HEK293 (cell line): ENCODE data around the gene PPP1R14B.

Experiments used
- CTCF ChIP-seq: fragments of 450-650 bp; formaldehyde crosslinking; IDR thresholded peaks from 2 replicates; pipeline ENCODE4 v1.5.1; 2016; ENCODE audit warnings: missing biosample characterization, missing genetic modification characterization
- GLIS1 ChIP-seq: fragments of 450-650 bp; formaldehyde crosslinking; IDR thresholded peaks from 2 replicates; pipeline ENCODE4 v1.5.1; 2016; ENCODE audit warnings: missing biosample characterization, missing genetic modification characterization
- KLF9 ChIP-seq: fragments of 450-650 bp; formaldehyde crosslinking; IDR thresholded peaks from 2 replicates; pipeline ENCODE4 v1.5.1; 2016; ENCODE audit warnings: missing biosample characterization, missing genetic modification characterization, low read depth
- MEIS1 ChIP-seq: sonication (generic); formaldehyde crosslinking; IDR thresholded peaks from 2 replicates; pipeline ENCODE4 v1.8.1; 2022; ENCODE audit warnings: missing genetic modification reagents, mild to moderate bottlenecking, borderline replicate concordance
- OSR2 ChIP-seq: fragments of 450-650 bp; formaldehyde crosslinking; IDR thresholded peaks from 2 replicates; pipeline ENCODE4 v1.5.1; 2016; ENCODE audit warnings: missing biosample characterization, missing genetic modification characterization
- PRDM1 ChIP-seq: fragments of 450-650 bp; formaldehyde crosslinking; IDR thresholded peaks from 2 replicates; pipeline ENCODE4; 2016; ENCODE audit warnings: missing biosample characterization, missing genetic modification characterization
- PRDM4 ChIP-seq: fragments of 450-650 bp; formaldehyde crosslinking; IDR thresholded peaks from 2 replicates; pipeline ENCODE4 v1.5.1; 2017; ENCODE audit warnings: missing biosample characterization, missing genetic modification characterization
- ZBTB20 ChIP-seq: fragments of 450-650 bp; formaldehyde crosslinking; IDR thresholded peaks from 2 replicates; pipeline ENCODE4 v1.5.1; 2016; ENCODE audit warnings: missing biosample characterization, missing genetic modification characterization
- ZFP3 ChIP-seq: fragments of 450-650 bp; formaldehyde crosslinking; IDR thresholded peaks from 2 replicates; pipeline ENCODE4 v1.5.1; 2016; ENCODE audit warnings: low read depth, missing biosample characterization, missing genetic modification characterization
- ZFP69B ChIP-seq: fragments of 450-650 bp; formaldehyde crosslinking; IDR thresholded peaks from 2 replicates; pipeline ENCODE4 v1.5.1; 2016; ENCODE audit warnings: missing biosample characterization, missing genetic modification characterization
- ZNF112 ChIP-seq: fragments of 450-650 bp; formaldehyde crosslinking; IDR thresholded peaks from 2 replicates; pipeline ENCODE4 v1.5.0; 2017; ENCODE audit warnings: missing biosample characterization, missing genetic modification characterization
- ZNF138 ChIP-seq: fragments of 450-650 bp; formaldehyde crosslinking; IDR thresholded peaks from 2 replicates; pipeline ENCODE4 v1.5.1; 2016; ENCODE audit warnings: missing biosample characterization, missing genetic modification characterization, borderline replicate concordance
- ZNF140 ChIP-seq: fragments of 450-650 bp; formaldehyde crosslinking; IDR thresholded peaks from 2 replicates; pipeline ENCODE4 v1.5.1; 2016; ENCODE audit warnings: missing biosample characterization, missing genetic modification characterization
- ZNF157 ChIP-seq: fragments of 450-650 bp; formaldehyde crosslinking; IDR thresholded peaks from 2 replicates; pipeline ENCODE4 v1.5.1; 2016; ENCODE audit warnings: missing biosample characterization, missing genetic modification characterization
- ZNF16 ChIP-seq: fragments of 450-650 bp; formaldehyde crosslinking; IDR thresholded peaks from 2 replicates; pipeline ENCODE4 v1.5.1; 2016; ENCODE audit warnings: low read depth, missing biosample characterization, missing genetic modification characterization
- ZNF18 ChIP-seq: fragments of 450-650 bp; formaldehyde crosslinking; IDR thresholded peaks from 2 replicates; pipeline ENCODE4 v1.5.1; 2016; ENCODE audit warnings: missing biosample characterization, missing genetic modification characterization
- ZNF223 ChIP-seq: fragments of 450-650 bp; formaldehyde crosslinking; IDR thresholded peaks from 2 replicates; pipeline ENCODE4 v1.5.1; 2016; ENCODE audit warnings: missing biosample characterization, missing genetic modification characterization
- ZNF341 ChIP-seq: fragments of 450-650 bp; formaldehyde crosslinking; IDR thresholded peaks from 2 replicates; pipeline ENCODE4; 2016; ENCODE audit warnings: low read depth, missing biosample characterization, missing genetic modification characterization
- ZNF362 ChIP-seq: fragments of 450-650 bp; formaldehyde crosslinking; IDR thresholded peaks from 2 replicates; pipeline ENCODE4 v1.5.1; 2016; ENCODE audit warnings: missing biosample characterization, missing genetic modification characterization
- ZNF473 ChIP-seq: fragments of 450-650 bp; formaldehyde crosslinking; IDR thresholded peaks from 2 replicates; pipeline ENCODE4 v1.5.1; 2017; ENCODE audit warnings: missing biosample characterization, missing genetic modification characterization
- ZNF549 ChIP-seq: fragments of 450-650 bp; IDR thresholded peaks from 2 replicates; pipeline ENCODE4 v1.5.1; 2018; ENCODE audit warnings: missing biosample characterization, missing genetic modification characterization, mild to moderate bottlenecking, inconsistent platforms, moderate library complexity
- ZNF555 ChIP-seq: fragments of 450-650 bp; formaldehyde crosslinking; conservative IDR thresholded peaks from 2 replicates; pipeline ENCODE4 v1.5.1; 2017; ENCODE audit warnings: missing biosample characterization, mild to moderate bottlenecking, missing genetic modification characterization, inconsistent platforms
- ZNF561 ChIP-seq: fragments of 450-650 bp; IDR thresholded peaks from 2 replicates; pipeline ENCODE4 v1.5.1; 2018; ENCODE audit warnings: missing biosample characterization, missing genetic modification characterization, borderline replicate concordance
- ZNF600 ChIP-seq: fragments of 450-650 bp; formaldehyde crosslinking; IDR thresholded peaks from 2 replicates; pipeline ENCODE4 v1.5.1; 2016; ENCODE audit warnings: missing biosample characterization, missing genetic modification characterization
- ZNF621 ChIP-seq: fragments of 450-650 bp; formaldehyde crosslinking; IDR thresholded peaks from 2 replicates; pipeline ENCODE4 v1.5.1; 2017; ENCODE audit warnings: missing biosample characterization, missing genetic modification characterization
- ZNF658 ChIP-seq: fragments of 450-650 bp; formaldehyde crosslinking; IDR thresholded peaks from 2 replicates; pipeline ENCODE4; 2016; ENCODE audit warnings: missing biosample characterization, missing genetic modification characterization
- ZNF792 ChIP-seq: fragments of 450-650 bp; formaldehyde crosslinking; IDR thresholded peaks from 2 replicates; pipeline ENCODE4 v1.5.1; 2016; ENCODE audit warnings: missing biosample characterization, missing genetic modification characterization
- ZNF837 ChIP-seq: fragments of 450-650 bp; formaldehyde crosslinking; IDR thresholded peaks from 2 replicates; pipeline ENCODE4 v1.5.1; 2016; ENCODE audit warnings: missing biosample characterization, missing genetic modification characterization
- TF ChIP-seq, protein P1 (sequence below): fragments of 450-650 bp; formaldehyde crosslinking; IDR thresholded peaks from 2 replicates; pipeline ENCODE4 v1.5.1; 2017; ENCODE audit warnings: missing biosample characterization, missing genetic modification characterization
- TF ChIP-seq, protein P2 (sequence below): fragments of 450-650 bp; formaldehyde crosslinking; IDR thresholded peaks from 2 replicates; pipeline ENCODE4 v1.5.1; 2017; ENCODE audit warnings: missing biosample characterization, missing genetic modification characterization

PPP1R14B gene

GRCh38 chr11:64268893-64269539, 22.3 kb upstream of the PPP1R14B start (continued):
- no peak for TF ChIP-seq ZNF223 (tag by site-specific recombination)
- no peak for TF ChIP-seq ZNF658 (tag by site-specific recombination)
- TF ChIP-seq, protein P1, sequence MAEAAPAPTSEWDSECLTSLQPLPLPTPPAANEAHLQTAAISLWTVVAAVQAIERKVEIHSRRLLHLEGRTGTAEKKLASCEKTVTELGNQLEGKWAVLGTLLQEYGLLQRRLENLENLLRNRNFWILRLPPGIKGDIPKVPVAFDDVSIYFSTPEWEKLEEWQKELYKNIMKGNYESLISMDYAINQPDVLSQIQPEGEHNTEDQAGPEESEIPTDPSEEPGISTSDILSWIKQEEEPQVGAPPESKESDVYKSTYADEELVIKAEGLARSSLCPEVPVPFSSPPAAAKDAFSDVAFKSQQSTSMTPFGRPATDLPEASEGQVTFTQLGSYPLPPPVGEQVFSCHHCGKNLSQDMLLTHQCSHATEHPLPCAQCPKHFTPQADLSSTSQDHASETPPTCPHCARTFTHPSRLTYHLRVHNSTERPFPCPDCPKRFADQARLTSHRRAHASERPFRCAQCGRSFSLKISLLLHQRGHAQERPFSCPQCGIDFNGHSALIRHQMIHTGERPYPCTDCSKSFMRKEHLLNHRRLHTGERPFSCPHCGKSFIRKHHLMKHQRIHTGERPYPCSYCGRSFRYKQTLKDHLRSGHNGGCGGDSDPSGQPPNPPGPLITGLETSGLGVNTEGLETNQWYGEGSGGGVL = no peak
- TF ChIP-seq CTCF (tag by site-specific recombination) = no peak
- TF ChIP-seq ZNF341 (tag by site-specific recombination) = 0 out of 2 replicates have a peak, but pooled peaks have one; percentile 49
- TF ChIP-seq ZNF561 (tag by site-specific recombination) = no peak
- TF ChIP-seq ZNF600 (tag by site-specific recombination) = peak; percentile 89
- TF ChIP-seq ZBTB20 (tag by site-specific recombination) = peak; percentile 94
- TF ChIP-seq ZNF16 (tag by site-specific recombination) = 0 out of 2 replicates have a peak, but pooled peaks have one; percentile 13
- no peak for TF ChIP-seq PRDM4 (tag by site-specific recombination)
- TF ChIP-seq ZNF362 (tag by site-specific recombination) = no peak
- no peak for TF ChIP-seq ZNF837 (tag by site-specific recombination)
- TF ChIP-seq ZNF549 (tag by site-specific recombination) = no peak
- TF ChIP-seq ZNF112 (tag by site-specific recombination) = no peak
- TF ChIP-seq ZNF157 = no peak
- TF ChIP-seq GLIS1 (tag by site-specific recombination) = no peak
- TF ChIP-seq ZNF18 (tag by site-specific recombination) = no peak
- TF ChIP-seq ZNF792 = no peak
- TF ChIP-seq, protein P2, sequence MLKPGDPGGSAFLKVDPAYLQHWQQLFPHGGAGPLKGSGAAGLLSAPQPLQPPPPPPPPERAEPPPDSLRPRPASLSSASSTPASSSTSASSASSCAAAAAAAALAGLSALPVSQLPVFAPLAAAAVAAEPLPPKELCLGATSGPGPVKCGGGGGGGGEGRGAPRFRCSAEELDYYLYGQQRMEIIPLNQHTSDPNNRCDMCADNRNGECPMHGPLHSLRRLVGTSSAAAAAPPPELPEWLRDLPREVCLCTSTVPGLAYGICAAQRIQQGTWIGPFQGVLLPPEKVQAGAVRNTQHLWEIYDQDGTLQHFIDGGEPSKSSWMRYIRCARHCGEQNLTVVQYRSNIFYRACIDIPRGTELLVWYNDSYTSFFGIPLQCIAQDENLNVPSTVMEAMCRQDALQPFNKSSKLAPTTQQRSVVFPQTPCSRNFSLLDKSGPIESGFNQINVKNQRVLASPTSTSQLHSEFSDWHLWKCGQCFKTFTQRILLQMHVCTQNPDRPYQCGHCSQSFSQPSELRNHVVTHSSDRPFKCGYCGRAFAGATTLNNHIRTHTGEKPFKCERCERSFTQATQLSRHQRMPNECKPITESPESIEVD (tag by site-specific recombination) = no peak
- TF ChIP-seq OSR2 (tag by site-specific recombination) = no peak
- no peak for TF ChIP-seq ZNF138
- no peak for TF ChIP-seq ZNF140
- TF ChIP-seq ZFP69B (tag by site-specific recombination) = no peak
- no peak for TF ChIP-seq KLF9 (tag by site-specific recombination)
- TF ChIP-seq MEIS1 (CRISPR knock-in tag) = no peak; the same call in 1 of the 2 replicates
- no peak for TF ChIP-seq PRDM1 (tag by site-specific recombination)
- TF ChIP-seq ZNF555 = no peak
- TF ChIP-seq ZNF473 (tag by site-specific recombination) = no peak
- TF ChIP-seq ZFP3 (tag by site-specific recombination) = no peak
- TF ChIP-seq ZNF621 = no peak
